GM12873 (cell line): ENCODE data around the gene SEPTIN2.

Experiments
- TF ChIP-seq, protein P1 (sequence below): IDR thresholded peaks from 2 replicates; pipeline ENCODE4 v1.5.1; 2012; ENCODE audit warnings: low read depth, mild to moderate bottlenecking, moderate library complexity, low read length, control low read depth; ENCODE audit not compliant: insufficient read depth; ENCODE audit errors: missing control alignments

SEPTIN2 gene

GRCh38 chr2:241355983-241356870 lies 40.5 kb downstream of the SEPTIN2 start, which contains the start of gene FARP2:
Gene FARP2, plus strand, starts transcription at chr2:241356285. Its CDS starts 16,823 bp downstream, at chr2:241373108.
- TF ChIP-seq, protein P1, sequence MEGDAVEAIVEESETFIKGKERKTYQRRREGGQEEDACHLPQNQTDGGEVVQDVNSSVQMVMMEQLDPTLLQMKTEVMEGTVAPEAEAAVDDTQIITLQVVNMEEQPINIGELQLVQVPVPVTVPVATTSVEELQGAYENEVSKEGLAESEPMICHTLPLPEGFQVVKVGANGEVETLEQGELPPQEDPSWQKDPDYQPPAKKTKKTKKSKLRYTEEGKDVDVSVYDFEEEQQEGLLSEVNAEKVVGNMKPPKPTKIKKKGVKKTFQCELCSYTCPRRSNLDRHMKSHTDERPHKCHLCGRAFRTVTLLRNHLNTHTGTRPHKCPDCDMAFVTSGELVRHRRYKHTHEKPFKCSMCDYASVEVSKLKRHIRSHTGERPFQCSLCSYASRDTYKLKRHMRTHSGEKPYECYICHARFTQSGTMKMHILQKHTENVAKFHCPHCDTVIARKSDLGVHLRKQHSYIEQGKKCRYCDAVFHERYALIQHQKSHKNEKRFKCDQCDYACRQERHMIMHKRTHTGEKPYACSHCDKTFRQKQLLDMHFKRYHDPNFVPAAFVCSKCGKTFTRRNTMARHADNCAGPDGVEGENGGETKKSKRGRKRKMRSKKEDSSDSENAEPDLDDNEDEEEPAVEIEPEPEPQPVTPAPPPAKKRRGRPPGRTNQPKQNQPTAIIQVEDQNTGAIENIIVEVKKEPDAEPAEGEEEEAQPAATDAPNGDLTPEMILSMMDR = no peak

DNA sequence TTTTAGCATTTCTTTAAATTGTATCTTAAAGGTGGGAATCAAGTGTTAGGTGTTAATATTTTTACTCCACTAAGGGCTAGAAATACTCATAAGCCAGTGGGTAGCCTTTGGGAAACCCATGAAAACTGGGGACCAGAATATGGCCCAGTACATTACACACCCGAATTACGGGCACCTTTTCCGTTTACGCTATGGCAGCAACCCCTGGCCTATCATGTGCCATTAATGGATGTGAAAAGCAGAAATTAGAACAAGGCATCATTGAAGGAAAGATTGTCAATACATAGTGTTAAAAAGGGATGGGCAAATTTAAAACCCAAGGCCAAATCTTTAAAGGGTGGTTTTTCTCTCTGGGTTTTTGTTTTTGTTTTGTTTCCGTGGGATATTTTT lies 41.1 kb downstream of the SEPTIN2 start:
- TF ChIP-seq, protein P1 = no peak

- TF ChIP-seq, protein P1 = no peak
These were observed 41.8 kb downstream of the SEPTIN2 start for GRCh38 chr2:241357531-241357930.

- TF ChIP-seq, protein P1 = no peak
These were observed 42.7 kb downstream of the SEPTIN2 start for GRCh38 chr2:241358470-241358869.

DNA sequence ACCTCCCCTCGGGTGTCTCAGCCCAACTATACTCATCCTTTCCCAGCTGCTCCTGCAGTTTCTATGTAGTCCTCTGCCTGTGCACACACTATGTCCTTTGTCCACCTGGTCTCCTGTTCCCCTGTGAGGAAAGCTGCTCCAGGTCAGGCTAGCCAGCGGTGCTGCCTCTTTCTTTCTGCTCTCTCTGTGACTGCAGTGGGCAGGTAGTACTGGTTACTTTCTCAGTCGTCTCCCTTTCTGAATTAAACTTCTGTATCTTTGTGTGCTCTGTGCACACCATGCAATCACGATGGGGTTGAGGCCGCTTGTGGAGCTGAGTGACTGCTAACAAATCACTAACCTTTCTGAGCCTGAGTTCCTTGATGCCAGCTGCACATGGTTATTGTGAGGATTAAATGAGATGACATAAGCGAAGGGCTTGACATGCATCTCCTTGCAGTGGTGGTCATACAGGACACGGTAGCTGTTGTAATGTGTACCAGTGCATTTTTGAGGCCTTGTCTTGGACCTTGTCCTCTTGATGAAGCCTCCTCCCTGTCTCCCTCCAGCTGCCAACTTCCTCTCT lies 43.8 kb downstream of the SEPTIN2 start:
- TF ChIP-seq, protein P1 = no peak

DNA sequence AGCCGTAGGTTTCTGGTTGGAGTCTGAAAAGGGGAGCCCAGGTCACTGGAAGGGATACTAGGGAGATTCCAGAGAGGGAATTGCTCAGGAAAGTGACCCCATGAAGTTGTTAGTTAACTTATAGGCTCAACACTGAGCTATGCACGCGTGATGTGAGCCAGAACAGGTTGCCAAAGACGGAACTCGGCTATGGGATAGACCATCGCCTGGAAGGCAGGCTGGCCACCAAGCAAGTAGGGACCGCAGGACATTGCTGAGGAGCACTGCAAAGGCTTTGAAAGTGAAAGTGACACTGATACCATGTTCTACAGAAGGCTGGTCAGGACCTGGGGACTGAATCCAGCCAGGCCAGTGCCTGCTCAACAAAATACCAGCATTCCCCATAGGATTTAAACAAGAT lies 47.7 kb downstream of the SEPTIN2 start:
- TF ChIP-seq, protein P1 = no peak

- TF ChIP-seq, protein P1 = no peak
These were observed 49.1 kb downstream of the SEPTIN2 start for GRCh38 chr2:241364781-241365180.
